Measurements from ENCODE around the gene DLG2.

Gene DLG2

GRCh38 chr11:83723999-83724398, 1903.1 kb downstream of the DLG2 start:
- DNase-seq (ENCODE audit: low read depth in 2 of 2), result no peak

GRCh38 chr11:83722392-83723119, 1904.6 kb downstream of the DLG2 start:
- DNase-seq (ENCODE audit: low read depth in 2 of 2), result no peak

GRCh38 chr11:83721263-83721662, 1905.9 kb downstream of the DLG2 start:
- DNase-seq (ENCODE audit: low read depth in 2 of 2), result no peak

GRCh38 chr11:83720675-83721074, 1906.5 kb downstream of the DLG2 start:
- DNase-seq (ENCODE audit: low read depth in 2 of 2), result no peak

GRCh38 chr11:83717537-83717936, 1909.6 kb downstream of the DLG2 start:
- no peak for DNase-seq (ENCODE audit: low read depth in 2 of 2)

- no peak for DNase-seq (ENCODE audit: low read depth in 2 of 2)
Observed at GRCh38 chr11:83715927-83716535, 1911.1 kb downstream of the DLG2 start.

GRCh38 chr11:83713708-83714107, 1913.4 kb downstream of the DLG2 start:
- DNase-seq (ENCODE audit: low read depth in 2 of 2), result no peak

- no peak for DNase-seq (ENCODE audit: low read depth in 2 of 2)
Observed at GRCh38 chr11:83711106-83711527, 1916.0 kb downstream of the DLG2 start.

GRCh38 chr11:83709434-83709833, 1917.7 kb downstream of the DLG2 start:
- no peak for DNase-seq (ENCODE audit: low read depth in 2 of 2)

GRCh38 chr11:83706566-83706965, 1920.6 kb downstream of the DLG2 start:
- DNase-seq (ENCODE audit: low read depth in 2 of 2), result no peak

- no peak for DNase-seq (ENCODE audit: low read depth in 2 of 2)
Observed at GRCh38 chr11:83702796-83703195, 1924.3 kb downstream of the DLG2 start.

- DNase-seq (ENCODE audit: low read depth in 2 of 2), result no peak
Observed at GRCh38 chr11:83697518-83697917, 1929.6 kb downstream of the DLG2 start.

- DNase-seq (ENCODE audit: low read depth in 2 of 2), result no peak
Observed at GRCh38 chr11:83695046-83695445, 1932.1 kb downstream of the DLG2 start.

- no peak for DNase-seq (ENCODE audit: low read depth in 2 of 2)
Observed at GRCh38 chr11:83694191-83694910, 1932.8 kb downstream of the DLG2 start.

- no peak for DNase-seq (ENCODE audit: low read depth in 2 of 2)
Observed at GRCh38 chr11:83693306-83693992, 1933.7 kb downstream of the DLG2 start.

- DNase-seq (ENCODE audit: low read depth in 2 of 2), result no peak
Observed at GRCh38 chr11:83692675-83693074, 1934.5 kb downstream of the DLG2 start.

GRCh38 chr11:83691451-83691950, 1935.6 kb downstream of the DLG2 start:
- no peak for DNase-seq (ENCODE audit: low read depth in 2 of 2)

GRCh38 chr11:83689144-83689780, 1937.9 kb downstream of the DLG2 start:
- no peak for DNase-seq (ENCODE audit: low read depth in 2 of 2)

GRCh38 chr11:83687787-83688186, 1939.4 kb downstream of the DLG2 start:
- DNase-seq (ENCODE audit: low read depth in 2 of 2), result no peak

- DNase-seq (ENCODE audit: low read depth in 2 of 2), result no peak
Observed at GRCh38 chr11:83685730-83686129, 1941.4 kb downstream of the DLG2 start.

GRCh38 chr11:83684071-83684470, 1943.1 kb downstream of the DLG2 start:
- DNase-seq (ENCODE audit: low read depth in 2 of 2), result no peak

- no peak for DNase-seq (ENCODE audit: low read depth in 2 of 2)
Observed at GRCh38 chr11:83682611-83682973, 1944.6 kb downstream of the DLG2 start.

Data from activated CD4-positive, alpha-beta T cell treated with anti-CD3 and anti-CD28 coated beads for 24 hours (primary cell).